Gastrocnemius medialis (tissue), 4 donors: Measurements from ENCODE around the gene YBX2. TPM values are rescaled to one million over a fixed set of nuclear protein-coding genes. Genes with fewer than 3 reads are reported as not detected.

Experiments
- ATAC-seq, 2 donors: fragments of 150-250 bp; one replicate each; pipeline ENCODE4 v1.9.1; 2016
- DNase-seq, 2 donors: peaks; one replicate each; pipeline ENCODE4 v3.0.0-alpha.2; 2019
- H3K27ac ChIP-seq, 4 donors: fragments of 200-600 bp; sonication (generic); 1 replicate in 1 of 4; 2 replicates in 3 of 4; pipeline ENCODE4 v1.5.1; 2016 to 2018; ENCODE audit warnings: mild to moderate bottlenecking in 2 of 4, moderate library complexity in 1 of 4
- H3K27me3 ChIP-seq, 3 donors: fragments of 200-600 bp; sonication (generic) in 2 of 3; 1 replicate in 1 of 3; 2 replicates in 2 of 3; pipeline versions ENCODE4 v1.5.1 to v1.6.0; 2016 to 2019; ENCODE audit warnings: mild to moderate bottlenecking in 1 of 3, moderate library complexity in 1 of 3
- H3K36me3 ChIP-seq, 2 donors: fragments of 200-600 bp; sonication (generic) in 1 of 2; one replicate each; pipeline ENCODE4 v1.5.1; 2017 to 2018
- H3K4me1 ChIP-seq, 2 donors: fragments of 200-600 bp; sonication (generic) in 1 of 2; one replicate each; pipeline ENCODE4 v1.5.1; 2016 to 2017; ENCODE audit warnings: mild to moderate bottlenecking in 2 of 2
- H3K4me3 ChIP-seq, 4 donors: fragments of 200-600 bp; sonication (generic) in 3 of 4; 1 replicate in 1 of 4; 2 replicates in 3 of 4; pipeline ENCODE4 v1.5.1; 2016 to 2019; ENCODE audit warnings: mild to moderate bottlenecking in 2 of 4
- H3K9me3 ChIP-seq, 3 donors: fragments of 200-600 bp; sonication (generic) in 2 of 3; 1 replicate in 1 of 3; 2 replicates in 2 of 3; pipeline ENCODE4 v1.5.1; 2016 to 2019
- CTCF ChIP-seq, 5 experiments: fragments of 450-650 bp in 3 of 5; fragments of 200-600 bp in 2 of 5; sonication (generic) in 2 of 5; IDR thresholded peaks in 4 of 5; conservative IDR thresholded peaks in 1 of 5; 1 replicate in 4 of 5; 2 replicates in 1 of 5; pipeline ENCODE4 v1.5.1; 2016 to 2019; ENCODE audit warnings: antibody characterized with exemption in 5 of 5, mild to moderate bottlenecking in 3 of 5, moderate library complexity in 3 of 5
- POLR2A ChIP-seq, 2 donors: fragments of 450-650 bp; IDR thresholded peaks; one replicate each; pipeline ENCODE4 v1.6.1; 2017; ENCODE audit warnings: antibody characterized with exemption in 2 of 2, mild to moderate bottlenecking in 2 of 2, moderate library complexity in 2 of 2
- in situ Hi-C, 4 donors: fragments of 200-750 bp; cut with MboI; loops; one replicate each; pipeline versions ENCODE4 v1.15.0 to v1.8.0; 2017; ENCODE audit warnings: low sequenced_read_pairs in 4 of 4
- intact Hi-C: fragments of 100-400 bp; cut with DNase I; formaldehyde crosslinking; loops from one replicate; pipeline ENCODE4 v1.15.1; 2023; ENCODE audit warnings: low total_unique reads
- total RNA-seq, 4 donors: library from RNA; depleted of rRNA; stranded (reverse); fragments of >200 nt; gene quantifications; one replicate each; pipeline versions ENCODE4 v1.1.0 to v1.2.3, GENCODE V29; 2016

The YBX2 gene
- total RNA-seq, 4 donors from 2014 or later, result 0.42 to 2.2 (median 0.46) TPM; not detected in 1

DNA sequence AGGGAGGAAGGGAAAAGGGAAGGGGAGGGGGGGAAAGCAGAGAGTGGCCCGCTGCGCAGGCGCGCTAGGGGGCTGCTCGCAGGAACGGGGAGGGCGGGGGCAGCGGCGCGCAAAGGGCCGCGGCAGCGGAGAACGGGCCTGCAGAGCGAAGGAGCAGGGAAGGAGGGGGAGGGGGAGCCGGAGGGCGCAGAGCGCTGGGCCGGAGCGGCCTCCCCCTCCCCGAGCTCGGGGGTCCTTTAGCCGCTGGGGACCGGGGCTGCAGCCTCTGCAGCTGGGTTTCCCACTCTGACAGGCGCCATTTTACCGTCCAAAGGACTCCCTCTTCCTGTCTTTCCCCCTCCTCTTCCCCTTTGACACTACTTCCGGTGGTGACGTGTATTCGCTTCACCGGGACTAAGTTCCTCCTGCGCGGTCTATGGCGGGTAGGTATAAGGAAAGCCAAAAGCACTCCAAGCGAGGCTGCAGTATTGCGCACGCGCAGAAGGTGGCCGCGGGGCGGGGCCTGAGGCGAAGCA, 42.7 kb downstream of the YBX2 start, which contains the start of gene CTDNEP1:
Gene CTDNEP1 (minus strand): TSS at position 74 of the 515 bp plus-strand sequence. CDS start 438 bp downstream, outside the sequence.
- H3K9me3 ChIP-seq, result no peaks in the 10 kb centered on the region
- intact Hi-C loops (loop anchor here (2.0 to 5.0 kb wide), 4 partner anchors 29 to 436 kb away; partner anchors contain the start of genes EIF5A, SLC2A4, TP53 and WRAP53), in situ Hi-C loops (loop anchor here in 1 of 4 donors (10.0 kb wide), 1 partner anchor 53 kb away; the partner anchor contains the start of gene EIF5A)
- peak within 1 kb of the TSS; percentile 69 to 98 (median 81) for H3K4me3 ChIP-seq
- peak within 1 kb of the TSS; percentile 98 to 100 (median 98) for H3K27ac ChIP-seq
- DNase-seq, result peak; percentile 98 to 99
- H3K4me1 ChIP-seq, result peaks cover 43 to 44% of the 10 kb centered on the region in 2 donors
- no peaks in the 10 kb centered on the region for H3K27me3 ChIP-seq
- no peak for TF ChIP-seq CTCF (IDR thresholded peaks at IDR 0.05 in 4 of 5, conservative IDR thresholded peaks at IDR 0.05 in 1 of 5)
- peak; percentile 73 to 80 for TF ChIP-seq POLR2A (IDR thresholded peaks at IDR 0.05)
- peaks cover 0 to 28% of the 10 kb centered on the region in 2 donors for H3K36me3 ChIP-seq
- peak; percentile 87 to 94 for ATAC-seq

GRCh38 chr17:7250695-7251627, 43.5 kb downstream of the YBX2 start:
- TF ChIP-seq CTCF (IDR thresholded peaks at IDR 0.05 in 4 of 5, conservative IDR thresholded peaks at IDR 0.05 in 1 of 5), result no peak
- TF ChIP-seq POLR2A (IDR thresholded peaks at IDR 0.05), result no peak
- in situ Hi-C loops, result loop anchor here in 1 of 4 donors (10.0 kb wide), 1 partner anchor 54 kb away; the partner anchor contains the start of gene EIF5A
- intact Hi-C loops, result loop anchor here (5.0 kb wide), 2 partner anchors 321 to 436 kb away; partner anchors contain the start of genes TP53 and WRAP53
- H3K27ac ChIP-seq, result peak overlapping the region; percentile 98 to 100 (median 98)
- peak overlapping the region; percentile 69 to 98 (median 81) for H3K4me3 ChIP-seq
- H3K36me3 ChIP-seq, result peaks cover 0 to 28% of the 10 kb centered on the region in 2 donors
- H3K27me3 ChIP-seq, result no peaks in the 10 kb centered on the region
- DNase-seq, result no peak
- no peaks in the 10 kb centered on the region for H3K9me3 ChIP-seq
- ATAC-seq, result no peak
- H3K4me1 ChIP-seq, result peaks cover 43 to 44% of the 10 kb centered on the region in 2 donors

- Histone ChIP-seq H3K4me1 (peaks cover 43 to 44% of the 10 kb centered on the region in 2 donors), H3K9me3 (no peaks in the 10 kb centered on the region), H3K36me3 (peaks cover 0 to 28% of the 10 kb centered on the region in 2 donors), H3K27ac (peak overlapping the region; percentile 98 to 100 (median 98)), H3K4me3 (peak overlapping the region; percentile 69 to 98 (median 81)), H3K27me3 (no peaks in the 10 kb centered on the region)
- no peak for ATAC-seq
- no peak for TF ChIP-seq CTCF (IDR thresholded peaks at IDR 0.05 in 4 of 5, conservative IDR thresholded peaks at IDR 0.05 in 1 of 5)
- TF ChIP-seq POLR2A (IDR thresholded peaks at IDR 0.05), result no peak
- in situ Hi-C loops (loop anchor here in 1 of 4 donors (10.0 kb wide), 1 partner anchor 55 kb away; the partner anchor contains the start of gene EIF5A), intact Hi-C loops (loop anchor here (2.0 to 5.0 kb wide), 3 partner anchors 233 to 437 kb away; partner anchors contain the start of genes TP53 and WRAP53)
- DNase-seq, result no peak
These were observed 44.6 kb downstream of the YBX2 start for GRCh38 chr17:7249830-7250229.

GRCh38 chr17:7249214-7249613, 45.2 kb downstream of the YBX2 start:
- peaks cover 43 to 44% of the 10 kb centered on the region in 2 donors for H3K4me1 ChIP-seq
- H3K9me3 ChIP-seq, result no peaks in the 10 kb centered on the region
- intact Hi-C loops (loop anchor here (2.0 kb wide), 1 partner anchor 234 kb away; no protein-coding TSS in a partner anchor), in situ Hi-C loops (no loop called here)
- H3K27me3 ChIP-seq, result no peaks in the 10 kb centered on the region
- no peak for TF ChIP-seq POLR2A (IDR thresholded peaks at IDR 0.05)
- no peak for TF ChIP-seq CTCF (IDR thresholded peaks at IDR 0.05 in 4 of 5, conservative IDR thresholded peaks at IDR 0.05 in 1 of 5)
- H3K4me3 ChIP-seq, result peak overlapping the region; percentile 69 to 98 (median 81)
- H3K36me3 ChIP-seq, result peaks cover 0 to 29% of the 10 kb centered on the region in 2 donors
- DNase-seq, result peak in 1 of 2 donors; percentile 45
- H3K27ac ChIP-seq, result peak overlapping the region; percentile 98 to 100 (median 98)
- ATAC-seq, result peak in 1 of 2 donors; percentile 7
